Vagina (tissue), 2 donors: ENCODE results near the gene TENT4A. TPM values are rescaled to one million over a fixed set of nuclear protein-coding genes. Genes with fewer than 3 reads are reported as not detected.
A peak's percentile ranks its signal among the peaks of the same experiment; 100 is the strongest.

ENCODE experiments used
- DNase-seq, 2 donors: peaks; one replicate each; pipeline ENCODE4 v3.0.0-alpha.2; 2017; ENCODE audit errors: extremely low spot score in 2 of 2
- H3K27ac ChIP-seq: fragments of 200-600 bp; sonication (generic); one replicate; pipeline ENCODE4 v1.5.1; 2019
- H3K27me3 ChIP-seq: fragments of 200-600 bp; sonication (generic); one replicate; pipeline ENCODE4 v1.5.1; 2019
- H3K36me3 ChIP-seq, 2 donors: fragments of 200-600 bp; sonication (generic); one replicate each; pipeline ENCODE4 v1.5.1; 2017 to 2019
- H3K4me1 ChIP-seq: fragments of 200-600 bp; sonication (generic); one replicate; pipeline ENCODE4 v1.5.1; 2019
- H3K4me3 ChIP-seq, 2 donors: fragments of 200-600 bp; sonication (generic); 1 replicate in 1 of 2; 2 replicates in 1 of 2; pipeline ENCODE4 v1.5.1; 2016 to 2019
- H3K9me3 ChIP-seq: fragments of 200-600 bp; sonication (generic); one replicate; pipeline ENCODE4 v1.5.1; 2019
- CTCF ChIP-seq, 3 experiments: fragments of 450-650 bp in 2 of 3; fragments of 200-600 bp in 1 of 3; sonication (generic) in 1 of 3; IDR thresholded peaks; one replicate each; pipeline ENCODE4 v1.5.1; 2017 to 2019; ENCODE audit warnings: antibody characterized with exemption in 3 of 3, mild to moderate bottlenecking in 2 of 3, moderate library complexity in 2 of 3
- POLR2A ChIP-seq, 2 donors: fragments of 450-650 bp; IDR thresholded peaks; one replicate each; pipeline ENCODE4 v1.6.1; 2017; ENCODE audit warnings: antibody characterized with exemption in 2 of 2, mild to moderate bottlenecking in 2 of 2, moderate library complexity in 2 of 2
- POLR2AphosphoS5 ChIP-seq, 2 donors: sonication (generic); formaldehyde crosslinking; IDR thresholded peaks; one replicate each; pipeline ENCODE4 v1.9.0; 2017; ENCODE audit warnings: antibody characterized with exemption in 2 of 2, mild to moderate bottlenecking in 2 of 2, low read depth in 1 of 2; ENCODE audit not compliant: insufficient read depth in 1 of 2
- intact Hi-C: fragments of 100-400 bp; cut with DNase I; formaldehyde crosslinking; loops from one replicate; pipeline ENCODE4 v1.15.1; 2023
- total RNA-seq: library from RNA; depleted of rRNA; stranded (reverse); fragments of >200 nt; gene quantifications from one replicate; pipeline ENCODE4 v1.2.3, GENCODE V29; 2016

Gene TENT4A
- total RNA-seq, 1 donor from 2014 or later = 38.1 TPM

GRCh38 chr5:6707852-6708251, 5.4 kb upstream of the TENT4A start:
- peaks cover 28% of the 10 kb centered on the region for H3K4me1 ChIP-seq
- TF ChIP-seq CTCF (IDR thresholded peaks at IDR 0.05) (no peak), POLR2AphosphoS5 (IDR thresholded peaks at IDR 0.05; ENCODE audit: insufficient read depth in 1 of 2, low read depth in 1 of 2) (no peak), POLR2A (IDR thresholded peaks at IDR 0.05) (no peak)
- no peak overlapping the region for H3K4me3 ChIP-seq
- H3K36me3 ChIP-seq = no peaks in the 10 kb centered on the region
- DNase-seq = no peak
- intact Hi-C loops = no loop called here
- no peak overlapping the region for H3K27ac ChIP-seq
- H3K9me3 ChIP-seq = no peaks in the 10 kb centered on the region
- no peaks in the 10 kb centered on the region for H3K27me3 ChIP-seq

GRCh38 chr5:6708814-6709213, 4.4 kb upstream of the TENT4A start:
- Histone ChIP-seq H3K9me3 (no peaks in the 10 kb centered on the region), H3K36me3 (no peaks in the 10 kb centered on the region), H3K27ac (no peak overlapping the region), H3K4me1 (peaks cover 25% of the 10 kb centered on the region), H3K27me3 (no peaks in the 10 kb centered on the region), H3K4me3 (no peak overlapping the region)
- peak in 1 of 2 donors; percentile 67 for DNase-seq
- intact Hi-C loops = no loop called here
- TF ChIP-seq POLR2AphosphoS5 (IDR thresholded peaks at IDR 0.05; ENCODE audit: insufficient read depth in 1 of 2, low read depth in 1 of 2) (no peak), CTCF (IDR thresholded peaks at IDR 0.05) (no peak), POLR2A (IDR thresholded peaks at IDR 0.05) (no peak)

- Histone ChIP-seq H3K4me3 (no peak overlapping the region), H3K9me3 (no peaks in the 10 kb centered on the region), H3K36me3 (no peaks in the 10 kb centered on the region), H3K27ac (no peak overlapping the region), H3K27me3 (no peaks in the 10 kb centered on the region), H3K4me1 (peaks cover 17% of the 10 kb centered on the region)
- TF ChIP-seq POLR2AphosphoS5 (IDR thresholded peaks at IDR 0.05; ENCODE audit: insufficient read depth in 1 of 2, low read depth in 1 of 2) = no peak
- no peak for TF ChIP-seq POLR2A (IDR thresholded peaks at IDR 0.05)
- no peak for TF ChIP-seq CTCF (IDR thresholded peaks at IDR 0.05)
- intact Hi-C loops = no loop called here
- DNase-seq = no peak
These were observed 3.2 kb upstream of the TENT4A start for GRCh38 chr5:6710070-6710469.

- no peaks in the 10 kb centered on the region for H3K36me3 ChIP-seq
- H3K4me1 ChIP-seq = peaks cover 20% of the 10 kb centered on the region
- no peaks in the 10 kb centered on the region for H3K9me3 ChIP-seq
- peak in 1 of 2 donors; percentile 64 for DNase-seq
- TF ChIP-seq POLR2AphosphoS5 (IDR thresholded peaks at IDR 0.05; ENCODE audit: insufficient read depth in 1 of 2, low read depth in 1 of 2) = no peak
- no peak for TF ChIP-seq POLR2A (IDR thresholded peaks at IDR 0.05)
- TF ChIP-seq CTCF (IDR thresholded peaks at IDR 0.05) = no peak
- H3K27me3 ChIP-seq = no peaks in the 10 kb centered on the region
- intact Hi-C loops = no loop called here
- H3K4me3 ChIP-seq = no peak overlapping the region
- no peak overlapping the region for H3K27ac ChIP-seq
These were observed 2.5 kb upstream of the TENT4A start for GRCh38 chr5:6710551-6711318.

GRCh38 chr5:6711409-6712141, 1.7 kb upstream of the TENT4A start:
- Histone ChIP-seq H3K4me3 (peak overlapping the region; percentile 58 to 74), H3K27ac (peak overlapping the region; percentile 96), H3K4me1 (peaks cover 28% of the 10 kb centered on the region), H3K36me3 (no peaks in the 10 kb centered on the region), H3K9me3 (no peaks in the 10 kb centered on the region), H3K27me3 (no peaks in the 10 kb centered on the region)
- TF ChIP-seq POLR2A (IDR thresholded peaks at IDR 0.05) (no peak), POLR2AphosphoS5 (IDR thresholded peaks at IDR 0.05; ENCODE audit: insufficient read depth in 1 of 2, low read depth in 1 of 2) (no peak), CTCF (IDR thresholded peaks at IDR 0.05) (no peak)
- DNase-seq = peak in 1 of 2 donors; percentile 77
- intact Hi-C loops = no loop called here
